ENCODE measurements around the gene ATF6B. TPM values are rescaled to one million over a fixed set of nuclear protein-coding genes. Genes with fewer than 3 reads are reported as not detected.

ATF6B gene
- total and polyA plus RNA-seq, 2 experiments from 2014 or later = 43.0 to 60.8 TPM

GRCh38 chr6:32163559-32164258 is 35.7 kb upstream of the ATF6B start:
- H3K36me3 ChIP-seq = no peaks in the 10 kb centered on the region

DNA sequence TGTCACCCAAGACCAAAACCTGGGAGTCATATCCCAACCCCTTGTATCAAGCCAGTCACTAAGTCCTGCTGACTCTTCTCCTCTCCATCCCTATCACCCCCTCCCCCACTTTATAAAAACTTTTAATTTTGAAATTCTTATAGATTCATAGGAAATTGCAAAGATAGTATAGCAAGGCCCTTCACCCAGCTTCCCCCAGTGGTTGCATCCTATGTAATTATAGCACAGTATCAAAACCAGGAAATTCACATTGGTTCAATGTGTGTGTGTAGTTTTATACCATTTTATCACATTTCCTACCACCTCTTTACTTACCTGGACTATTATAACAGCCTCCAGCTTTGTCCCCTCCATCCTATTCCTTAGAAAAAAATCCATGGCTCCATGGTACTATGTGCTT is 30.0 kb upstream of the ATF6B start:
- no peaks in the 10 kb centered on the region for H3K27me3 ChIP-seq
- no peaks in the 10 kb centered on the region for H3K9me3 ChIP-seq (ENCODE audit: low read depth)
- H3K27ac ChIP-seq = no peak overlapping the region
- peaks cover 6% of the 10 kb centered on the region for H3K4me1 ChIP-seq (ENCODE audit: low read depth)
- H3K36me3 ChIP-seq = peaks cover 21% of the 10 kb centered on the region
- TF ChIP-seq, protein P1, sequence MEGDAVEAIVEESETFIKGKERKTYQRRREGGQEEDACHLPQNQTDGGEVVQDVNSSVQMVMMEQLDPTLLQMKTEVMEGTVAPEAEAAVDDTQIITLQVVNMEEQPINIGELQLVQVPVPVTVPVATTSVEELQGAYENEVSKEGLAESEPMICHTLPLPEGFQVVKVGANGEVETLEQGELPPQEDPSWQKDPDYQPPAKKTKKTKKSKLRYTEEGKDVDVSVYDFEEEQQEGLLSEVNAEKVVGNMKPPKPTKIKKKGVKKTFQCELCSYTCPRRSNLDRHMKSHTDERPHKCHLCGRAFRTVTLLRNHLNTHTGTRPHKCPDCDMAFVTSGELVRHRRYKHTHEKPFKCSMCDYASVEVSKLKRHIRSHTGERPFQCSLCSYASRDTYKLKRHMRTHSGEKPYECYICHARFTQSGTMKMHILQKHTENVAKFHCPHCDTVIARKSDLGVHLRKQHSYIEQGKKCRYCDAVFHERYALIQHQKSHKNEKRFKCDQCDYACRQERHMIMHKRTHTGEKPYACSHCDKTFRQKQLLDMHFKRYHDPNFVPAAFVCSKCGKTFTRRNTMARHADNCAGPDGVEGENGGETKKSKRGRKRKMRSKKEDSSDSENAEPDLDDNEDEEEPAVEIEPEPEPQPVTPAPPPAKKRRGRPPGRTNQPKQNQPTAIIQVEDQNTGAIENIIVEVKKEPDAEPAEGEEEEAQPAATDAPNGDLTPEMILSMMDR (IDR thresholded peaks at IDR 0.05; ENCODE audit: low read depth, low read length) = no peak
- H3K4me3 ChIP-seq = no peak overlapping the region
- no peak for DNase-seq (ENCODE audit: low read depth in 1 of 2, low spot score in 1 of 2)

More at GRCh38 chr6:32163559-32164258, 35.7 kb upstream of the ATF6B start:
- Histone ChIP-seq H3K4me3 (no peak overlapping the region), H3K27me3 (no peaks in the 10 kb centered on the region), H3K4me1 (ENCODE audit: low read depth) (peaks cover 24% of the 10 kb centered on the region), H3K9me3 (ENCODE audit: low read depth) (no peaks in the 10 kb centered on the region), H3K27ac (peak overlapping the region; percentile 23)
- TF ChIP-seq, protein P1 (IDR thresholded peaks at IDR 0.05; ENCODE audit: low read depth, low read length) = no peak
- no peak for DNase-seq (ENCODE audit: low read depth in 1 of 2, low spot score in 1 of 2)

DNA sequence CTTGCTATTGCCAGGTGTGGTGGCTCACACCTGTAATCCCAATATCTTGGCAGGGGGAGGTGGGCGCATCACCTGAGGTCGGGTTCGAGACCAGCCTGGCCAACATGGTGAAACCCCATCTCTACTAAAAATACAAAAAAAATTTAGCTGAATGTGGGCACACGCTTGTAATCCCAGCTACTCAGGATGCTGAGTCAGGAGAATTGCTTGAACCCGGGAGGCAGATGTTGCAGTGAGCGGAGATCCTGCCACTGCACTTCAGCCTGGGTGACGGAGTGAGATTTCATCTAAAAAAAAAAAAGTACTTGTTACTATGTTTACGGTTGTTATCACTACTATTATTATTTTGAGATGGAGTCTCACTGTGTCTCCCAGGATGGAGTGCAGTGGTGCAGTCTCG is 28.8 kb upstream of the ATF6B start:
- Histone ChIP-seq H3K27me3 (no peaks in the 10 kb centered on the region), H3K27ac (no peak overlapping the region), H3K4me3 (no peak overlapping the region), H3K9me3 (ENCODE audit: low read depth) (no peaks in the 10 kb centered on the region), H3K4me1 (ENCODE audit: low read depth) (peaks cover 17% of the 10 kb centered on the region), H3K36me3 (peaks cover 21% of the 10 kb centered on the region)
- no peak for DNase-seq (ENCODE audit: low read depth in 1 of 2, low spot score in 1 of 2)
- TF ChIP-seq, protein P1 (IDR thresholded peaks at IDR 0.05; ENCODE audit: low read depth, low read length) = no peak

DNA sequence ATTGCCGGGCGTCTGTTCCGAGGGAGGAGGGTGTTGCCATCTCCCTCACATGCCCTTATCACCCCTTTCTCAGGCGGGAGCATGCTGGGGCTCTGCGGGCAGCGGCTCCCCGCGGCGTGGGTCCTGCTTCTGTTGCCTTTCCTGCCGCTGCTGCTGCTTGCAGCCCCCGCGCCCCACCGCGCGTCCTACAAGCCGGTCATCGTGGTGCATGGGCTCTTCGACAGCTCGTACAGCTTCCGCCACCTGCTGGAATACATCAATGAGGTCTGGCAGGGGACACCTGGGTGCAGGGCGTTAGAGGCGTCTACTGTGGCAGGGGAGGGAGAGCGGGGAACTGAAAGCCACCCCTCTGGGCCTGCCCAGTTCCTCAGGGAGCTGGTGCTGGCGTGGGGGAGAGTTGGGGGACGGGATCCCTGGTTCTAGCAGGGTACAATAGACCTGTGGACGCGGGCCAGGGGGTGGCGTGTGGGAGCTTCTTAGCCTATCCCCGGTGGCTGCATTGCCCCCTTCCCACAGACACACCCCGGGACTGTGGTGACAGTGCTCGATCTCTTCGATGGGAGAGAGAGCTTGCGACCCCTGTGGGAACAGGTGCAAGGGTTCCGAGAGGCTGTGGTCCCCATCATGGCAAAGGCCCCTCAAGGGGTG is 26.6 kb upstream of the ATF6B start:
- peaks cover 18% of the 10 kb centered on the region for H3K4me1 ChIP-seq (ENCODE audit: low read depth)
- peaks cover 21% of the 10 kb centered on the region for H3K36me3 ChIP-seq
- H3K27me3 ChIP-seq = peaks cover 18% of the 10 kb centered on the region
- TF ChIP-seq, protein P1 (IDR thresholded peaks at IDR 0.05; ENCODE audit: low read depth, low read length) = peak; percentile 53
- peak overlapping the region; percentile 91 for H3K27ac ChIP-seq
- peak; percentile 74 to 84 for DNase-seq (ENCODE audit: low read depth in 1 of 2, low spot score in 1 of 2)
- no peaks in the 10 kb centered on the region for H3K9me3 ChIP-seq (ENCODE audit: low read depth)
- H3K4me3 ChIP-seq = peak overlapping the region; percentile 63

DNA sequence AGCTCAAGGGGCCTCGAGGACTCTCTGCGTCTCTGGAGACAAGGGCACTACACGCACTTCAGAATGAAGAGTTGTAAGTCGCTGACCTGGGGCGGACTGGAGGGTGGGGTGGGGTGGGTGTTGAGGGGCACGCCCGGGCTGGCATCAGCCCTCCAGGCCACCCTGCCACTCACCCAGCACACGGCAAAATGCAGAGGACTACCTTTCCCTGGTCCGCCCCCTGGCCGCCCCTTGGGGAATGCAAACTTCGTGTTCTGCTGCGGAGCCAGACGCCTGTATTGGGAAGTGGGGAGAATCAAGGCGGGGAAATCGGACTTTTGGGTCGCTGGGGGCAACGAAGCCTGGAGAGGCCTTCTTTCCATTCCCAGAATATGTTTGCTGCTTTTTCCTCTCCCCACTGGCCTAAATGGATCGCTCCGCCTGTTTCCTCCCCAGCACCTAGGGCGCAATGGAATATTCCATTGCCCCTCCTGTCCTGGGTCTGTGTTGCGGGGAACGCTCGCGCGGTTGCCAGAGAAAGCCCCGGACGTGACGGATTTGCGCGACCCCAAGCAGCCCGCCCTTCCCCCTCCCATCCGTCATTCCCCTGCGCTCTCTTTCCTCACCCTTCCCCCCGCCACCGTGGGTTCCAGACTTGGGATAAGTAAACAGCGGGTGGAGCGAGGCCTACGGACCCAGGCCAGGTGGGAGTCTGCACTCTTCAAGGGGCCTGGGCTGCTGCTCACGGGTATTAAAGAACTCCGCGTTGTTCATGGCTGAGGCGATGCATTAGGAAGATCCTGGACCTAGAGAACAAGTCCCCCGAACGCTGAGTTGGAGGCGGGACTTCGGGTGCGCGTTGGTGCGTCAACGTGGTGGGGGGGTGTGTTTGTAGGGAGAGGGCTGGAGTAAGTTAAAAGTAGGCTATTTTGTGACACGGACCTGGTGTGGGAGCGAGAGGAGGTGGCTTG is 25.8 kb upstream of the ATF6B start, which contains the start of gene PPT2:
TSS of gene PPT2 (plus strand) at position 578 of the 950 bp plus-strand sequence. CDS start 454 bp downstream, outside the sequence.
- Histone ChIP-seq H3K9me3 (ENCODE audit: low read depth) (no peaks in the 10 kb centered on the region), H3K27ac (peak within 1 kb of the TSS; percentile 91), H3K4me1 (ENCODE audit: low read depth) (peaks cover 18% of the 10 kb centered on the region), H3K27me3 (peaks cover 26% of the 10 kb centered on the region), H3K36me3 (peaks cover 21% of the 10 kb centered on the region), H3K4me3 (peak within 1 kb of the TSS; percentile 63)
- DNase-seq (ENCODE audit: low read depth in 1 of 2, low spot score in 1 of 2) = peak; percentile 95 to 97
- TF ChIP-seq, protein P1 (IDR thresholded peaks at IDR 0.05; ENCODE audit: low read depth, low read length) = peak; percentile 28
